ENCODE results near the gene NME2. TPM values are rescaled to one million over a fixed set of nuclear protein-coding genes. Genes with fewer than 3 reads are reported as not detected.

Gene NME2
- total RNA-seq, 4 donors from 2014 or later: 83.4 to 482 (median 290) TPM

GRCh38 chr17:51142597-51142996 lies 23.6 kb upstream of the NME2 start:
- Histone ChIP-seq H3K4me3 (no peak overlapping the region), H3K27me3 (no peaks in the 10 kb centered on the region), H3K4me1 (no peaks in the 10 kb centered on the region), H3K27ac (no peak overlapping the region), H3K36me3 (no peaks in the 10 kb centered on the region), H3K9me3 (no peaks in the 10 kb centered on the region)
- DNase-seq: no peak
- TF ChIP-seq POLR2A (IDR thresholded peaks at IDR 0.05) (no peak), POLR2AphosphoS5 (IDR thresholded peaks at IDR 0.05) (no peak), CTCF (IDR thresholded peaks at IDR 0.05) (no peak), EP300 (IDR thresholded peaks at IDR 0.05; ENCODE audit: low read depth) (no peak)
- in situ Hi-C loops (cut with MboI; ENCODE audit: low pct_ligation_motif_present in 1 of 4, low pct_unique_long_range_greater_than_20kb in 1 of 4, low sequenced_read_pairs in 3 of 4) (no loop called here), intact Hi-C loops (cut with DNase I; ENCODE audit: low total_unique reads) (no loop called here)
- 93% methylated on average over 2 of the region's 2 CpGs; no CpG with 5 or more reads in 1 of the 2 donors for whole genome bisulfite sequencing, 2 donors (ENCODE audit: low coverage in 1 of 2)

- 63 to 94% methylated on average over 4 to 6 of the region's 6 CpGs for WGBS, 2 donors (ENCODE audit: low coverage in 1 of 2)
- Histone ChIP-seq H3K36me3 (no peaks in the 10 kb centered on the region), H3K4me1 (no peaks in the 10 kb centered on the region), H3K27me3 (no peaks in the 10 kb centered on the region), H3K4me3 (no peak overlapping the region), H3K27ac (no peak overlapping the region), H3K9me3 (no peaks in the 10 kb centered on the region)
- TF ChIP-seq POLR2A (IDR thresholded peaks at IDR 0.05) (no peak), EP300 (IDR thresholded peaks at IDR 0.05; ENCODE audit: low read depth) (no peak), CTCF (IDR thresholded peaks at IDR 0.05) (no peak), POLR2AphosphoS5 (IDR thresholded peaks at IDR 0.05) (no peak)
- DNase-seq: no peak
- intact Hi-C loops (cut with DNase I; ENCODE audit: low total_unique reads): no loop called here
- in situ Hi-C loops (cut with MboI; ENCODE audit: low pct_ligation_motif_present in 1 of 4, low pct_unique_long_range_greater_than_20kb in 1 of 4, low sequenced_read_pairs in 3 of 4): no loop called here
Observed at GRCh38 chr17:51144266-51145022, 21.8 kb upstream of the NME2 start.

GRCh38 chr17:51147650-51148049 lies 18.6 kb upstream of the NME2 start:
- Histone ChIP-seq H3K9me3 (no peaks in the 10 kb centered on the region), H3K4me1 (peaks cover 0 to 5% (median 4%) of the 10 kb centered on the region in 4 donors), H3K36me3 (no peaks in the 10 kb centered on the region), H3K27ac (no peak overlapping the region), H3K4me3 (no peak overlapping the region), H3K27me3 (no peaks in the 10 kb centered on the region)
- 58 to 60% methylated on average over 1 to 4 of the region's 4 CpGs for WGBS, 2 donors (ENCODE audit: low coverage in 1 of 2)
- no peak for TF ChIP-seq POLR2AphosphoS5 (IDR thresholded peaks at IDR 0.05)
- no peak for TF ChIP-seq EP300 (IDR thresholded peaks at IDR 0.05; ENCODE audit: low read depth)
- no peak for TF ChIP-seq CTCF (IDR thresholded peaks at IDR 0.05)
- no peak for DNase-seq
- in situ Hi-C loops (cut with MboI; ENCODE audit: low pct_ligation_motif_present in 1 of 4, low pct_unique_long_range_greater_than_20kb in 1 of 4, low sequenced_read_pairs in 3 of 4): no loop called here
- intact Hi-C loops (cut with DNase I; ENCODE audit: low total_unique reads): no loop called here

GRCh38 chr17:51149163-51149562 lies 17.0 kb upstream of the NME2 start:
- in situ Hi-C loops (cut with MboI; ENCODE audit: low pct_ligation_motif_present in 1 of 4, low pct_unique_long_range_greater_than_20kb in 1 of 4, low sequenced_read_pairs in 3 of 4) (no loop called here), intact Hi-C loops (cut with DNase I; ENCODE audit: low total_unique reads) (no loop called here)
- 96% methylated on average over 2 of the region's 2 CpGs; no CpG with 5 or more reads in 1 of the 2 donors for WGBS, 2 donors (ENCODE audit: low coverage in 1 of 2)

More at GRCh38 chr17:51149163-51149562, 17.0 kb upstream of the NME2 start:
- Histone ChIP-seq H3K27me3 (no peaks in the 10 kb centered on the region), H3K4me1 (peaks cover 2 to 12% (median 12%) of the 10 kb centered on the region in 4 donors), H3K4me3 (no peak overlapping the region), H3K9me3 (no peaks in the 10 kb centered on the region), H3K36me3 (no peaks in the 10 kb centered on the region), H3K27ac (no peak overlapping the region)
- DNase-seq: no peak
- TF ChIP-seq EP300 (IDR thresholded peaks at IDR 0.05; ENCODE audit: low read depth) (no peak), POLR2AphosphoS5 (IDR thresholded peaks at IDR 0.05) (no peak), CTCF (IDR thresholded peaks at IDR 0.05) (no peak), POLR2A (IDR thresholded peaks at IDR 0.05) (no peak)

Data from transverse colon (tissue), 4 donors.